Measurements from ENCODE around the gene SSBP3.

The SSBP3 gene

DNA sequence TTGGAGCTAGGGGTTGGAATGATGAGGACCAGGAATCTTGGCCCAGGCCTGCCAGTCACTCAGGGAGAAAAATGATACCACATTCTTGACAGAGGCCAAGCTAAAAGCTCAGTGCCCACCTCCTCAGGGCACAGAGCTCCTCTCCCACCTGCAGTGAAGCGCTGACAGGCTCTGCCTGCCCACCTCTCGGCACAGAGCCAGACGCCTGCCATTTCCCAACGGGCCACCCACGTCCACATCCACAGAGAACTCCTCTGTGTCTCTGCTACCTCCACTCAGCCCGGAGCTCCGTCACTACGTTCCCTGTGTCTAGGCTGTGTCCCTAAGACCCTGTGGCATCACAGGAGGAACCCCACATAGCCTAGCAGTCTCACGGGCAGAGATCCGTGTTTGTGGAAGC is 145.4 kb downstream of the SSBP3 start:
- Histone ChIP-seq H3K4me3 (ENCODE audit: low read length) (no peak overlapping the region), H3K27me3 (ENCODE audit: low read depth, low read length) (no peaks in the 10 kb centered on the region), H3K79me2 (ENCODE audit: low read length) (no peaks in the 10 kb centered on the region), H3K9ac (ENCODE audit: low read length) (no peak overlapping the region), H2AFZ (ENCODE audit: low read depth, low read length) (no peak overlapping the region), H3K4me1 (ENCODE audit: low read length) (no peaks in the 10 kb centered on the region), H3K27ac (ENCODE audit: low read length) (no peak overlapping the region), H3K4me2 (ENCODE audit: low read length) (no peak overlapping the region), H3K9me3 (ENCODE audit: insufficient read depth, low read length) (no peaks in the 10 kb centered on the region), H3K36me3 (replicated peaks; ENCODE audit: low read depth, low read length) (no peaks in the 10 kb centered on the region), H4K20me1 (ENCODE audit: insufficient read depth, low read length) (no peaks in the 10 kb centered on the region)
- TF ChIP-seq, protein P1, sequence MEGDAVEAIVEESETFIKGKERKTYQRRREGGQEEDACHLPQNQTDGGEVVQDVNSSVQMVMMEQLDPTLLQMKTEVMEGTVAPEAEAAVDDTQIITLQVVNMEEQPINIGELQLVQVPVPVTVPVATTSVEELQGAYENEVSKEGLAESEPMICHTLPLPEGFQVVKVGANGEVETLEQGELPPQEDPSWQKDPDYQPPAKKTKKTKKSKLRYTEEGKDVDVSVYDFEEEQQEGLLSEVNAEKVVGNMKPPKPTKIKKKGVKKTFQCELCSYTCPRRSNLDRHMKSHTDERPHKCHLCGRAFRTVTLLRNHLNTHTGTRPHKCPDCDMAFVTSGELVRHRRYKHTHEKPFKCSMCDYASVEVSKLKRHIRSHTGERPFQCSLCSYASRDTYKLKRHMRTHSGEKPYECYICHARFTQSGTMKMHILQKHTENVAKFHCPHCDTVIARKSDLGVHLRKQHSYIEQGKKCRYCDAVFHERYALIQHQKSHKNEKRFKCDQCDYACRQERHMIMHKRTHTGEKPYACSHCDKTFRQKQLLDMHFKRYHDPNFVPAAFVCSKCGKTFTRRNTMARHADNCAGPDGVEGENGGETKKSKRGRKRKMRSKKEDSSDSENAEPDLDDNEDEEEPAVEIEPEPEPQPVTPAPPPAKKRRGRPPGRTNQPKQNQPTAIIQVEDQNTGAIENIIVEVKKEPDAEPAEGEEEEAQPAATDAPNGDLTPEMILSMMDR (IDR thresholded peaks at IDR 0.05; ENCODE audit: low read depth, low read length): no peak
- TF ChIP-seq EZH2phosphoT487 (IDR thresholded peaks at IDR 0.05; ENCODE audit: low read depth): no peak

DNA sequence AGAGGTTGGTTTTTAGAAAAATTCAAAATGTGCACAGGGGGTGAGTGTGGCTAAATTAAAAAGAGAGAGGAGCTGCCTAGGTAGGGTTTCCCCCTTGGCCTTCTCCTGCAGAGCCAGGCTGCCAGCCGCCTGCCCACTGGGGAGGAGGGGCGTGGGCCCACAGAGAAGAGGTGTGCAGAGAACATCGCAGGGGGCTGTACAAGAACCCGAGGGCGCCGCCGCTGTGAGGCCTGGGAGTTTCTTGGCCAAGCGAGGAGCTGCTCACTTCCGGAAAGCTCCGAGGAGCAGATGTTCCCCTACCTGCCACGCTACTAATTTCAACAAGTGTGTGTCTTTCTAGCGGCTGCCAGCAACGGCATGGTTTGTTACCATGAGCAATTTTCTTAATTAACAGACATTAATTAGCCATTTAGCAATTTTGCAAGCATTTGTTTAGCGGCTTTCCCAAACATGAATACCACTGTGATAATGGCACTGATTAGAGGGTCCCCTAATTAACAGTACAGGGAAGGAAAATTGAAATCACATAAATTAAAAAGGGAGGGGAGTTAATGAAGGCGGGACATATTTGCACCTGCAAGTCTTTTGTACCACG is 146.6 kb downstream of the SSBP3 start:
- no peaks in the 10 kb centered on the region for H4K20me1 ChIP-seq (ENCODE audit: insufficient read depth, low read length)
- no peak overlapping the region for H3K9ac ChIP-seq (ENCODE audit: low read length)
- no peak overlapping the region for H3K4me3 ChIP-seq (ENCODE audit: low read length)
- H3K27ac ChIP-seq (ENCODE audit: low read length): no peak overlapping the region
- H3K79me2 ChIP-seq (ENCODE audit: low read length): no peaks in the 10 kb centered on the region
- H3K27me3 ChIP-seq (ENCODE audit: low read depth, low read length): no peaks in the 10 kb centered on the region
- no peaks in the 10 kb centered on the region for H3K36me3 ChIP-seq (replicated peaks; ENCODE audit: low read depth, low read length)
- no peaks in the 10 kb centered on the region for H3K4me1 ChIP-seq (ENCODE audit: low read length)
- TF ChIP-seq EZH2phosphoT487 (IDR thresholded peaks at IDR 0.05; ENCODE audit: low read depth): no peak
- TF ChIP-seq, protein P1 (IDR thresholded peaks at IDR 0.05; ENCODE audit: low read depth, low read length): no peak
- H3K4me2 ChIP-seq (ENCODE audit: low read length): no peak overlapping the region
- no peaks in the 10 kb centered on the region for H3K9me3 ChIP-seq (ENCODE audit: insufficient read depth, low read length)
- H2AFZ ChIP-seq (ENCODE audit: low read depth, low read length): no peak overlapping the region

DNA sequence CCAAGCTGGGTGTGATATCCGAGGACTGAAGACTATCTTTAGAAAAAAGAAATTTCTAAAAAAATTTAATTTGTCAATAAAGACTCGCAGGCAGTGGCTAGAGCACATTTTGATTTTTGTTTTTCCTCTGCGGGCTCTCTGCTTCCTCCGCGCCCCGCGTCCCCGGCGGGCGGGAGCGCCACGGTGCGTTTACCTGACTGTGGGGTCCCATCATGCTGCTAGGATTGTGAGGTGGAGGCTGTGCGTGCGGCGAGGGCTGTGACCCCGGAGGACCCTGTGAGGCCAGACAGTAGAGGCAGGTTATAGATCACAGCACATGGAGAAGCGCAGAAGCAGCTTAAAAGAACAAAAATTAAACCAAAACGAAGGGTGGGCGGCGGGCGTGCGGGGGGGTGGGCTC is 148.3 kb downstream of the SSBP3 start:
- TF ChIP-seq, protein P1 (IDR thresholded peaks at IDR 0.05; ENCODE audit: low read depth, low read length): no peak
- TF ChIP-seq EZH2phosphoT487 (IDR thresholded peaks at IDR 0.05; ENCODE audit: low read depth): no peak
- Histone ChIP-seq H3K36me3 (replicated peaks; ENCODE audit: low read depth, low read length) (no peaks in the 10 kb centered on the region), H3K27ac (ENCODE audit: low read length) (no peak overlapping the region), H3K4me3 (ENCODE audit: low read length) (no peak overlapping the region), H3K4me2 (ENCODE audit: low read length) (no peak overlapping the region), H3K9ac (ENCODE audit: low read length) (no peak overlapping the region), H4K20me1 (ENCODE audit: insufficient read depth, low read length) (no peaks in the 10 kb centered on the region), H3K79me2 (ENCODE audit: low read length) (no peaks in the 10 kb centered on the region), H3K4me1 (ENCODE audit: low read length) (no peaks in the 10 kb centered on the region), H3K9me3 (ENCODE audit: insufficient read depth, low read length) (no peaks in the 10 kb centered on the region), H2AFZ (ENCODE audit: low read depth, low read length) (no peak overlapping the region), H3K27me3 (ENCODE audit: low read depth, low read length) (no peaks in the 10 kb centered on the region)

DNA sequence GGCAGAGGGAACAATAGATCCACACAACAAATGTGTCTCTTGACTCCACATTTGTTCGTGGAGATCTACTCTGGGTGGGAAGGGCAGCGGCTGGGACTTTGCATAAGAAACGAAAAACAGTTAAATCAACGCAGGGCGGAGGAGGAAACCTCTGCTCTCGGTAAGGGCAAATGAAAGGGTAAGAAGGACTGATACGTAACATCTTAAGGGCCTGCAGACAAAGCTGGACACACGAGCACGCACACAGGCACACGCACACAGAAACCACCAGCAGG is 148.9 kb downstream of the SSBP3 start:
- H3K4me1 ChIP-seq (ENCODE audit: low read length): no peaks in the 10 kb centered on the region
- H3K4me3 ChIP-seq (ENCODE audit: low read length): no peak overlapping the region
- H3K9me3 ChIP-seq (ENCODE audit: insufficient read depth, low read length): no peaks in the 10 kb centered on the region

More for the DNA sequence above, 148.9 kb downstream of the SSBP3 start:
- H3K27ac ChIP-seq (ENCODE audit: low read length): no peak overlapping the region
- H2AFZ ChIP-seq (ENCODE audit: low read depth, low read length): no peak overlapping the region
- no peak overlapping the region for H3K4me2 ChIP-seq (ENCODE audit: low read length)
- TF ChIP-seq, protein P1 (IDR thresholded peaks at IDR 0.05; ENCODE audit: low read depth, low read length): no peak
- TF ChIP-seq EZH2phosphoT487 (IDR thresholded peaks at IDR 0.05; ENCODE audit: low read depth): no peak
- no peak overlapping the region for H3K9ac ChIP-seq (ENCODE audit: low read length)
- no peaks in the 10 kb centered on the region for H3K36me3 ChIP-seq (replicated peaks; ENCODE audit: low read depth, low read length)
- H3K79me2 ChIP-seq (ENCODE audit: low read length): no peaks in the 10 kb centered on the region
- no peaks in the 10 kb centered on the region for H3K27me3 ChIP-seq (ENCODE audit: low read depth, low read length)
- no peaks in the 10 kb centered on the region for H4K20me1 ChIP-seq (ENCODE audit: insufficient read depth, low read length)
